Esophagus muscularis mucosa (tissue), 3 donors: ENCODE results near the gene SPHKAP.
A peak's percentile ranks its signal among the peaks of the same experiment; 100 is the strongest.

ENCODE experiments used
- CTCF ChIP-seq, 3 experiments: fragments of 200-600 bp in 2 of 3; fragments of 450-650 bp in 1 of 3; sonication (generic) in 2 of 3; IDR thresholded peaks; one replicate each; pipeline ENCODE4 v1.5.1; 2017 to 2019; ENCODE audit warnings: antibody characterized with exemption in 3 of 3, mild to moderate bottlenecking in 2 of 3, moderate library complexity in 1 of 3
- POLR2A ChIP-seq: fragments of 450-650 bp; IDR thresholded peaks from one replicate; pipeline ENCODE4 v1.6.1; 2017; ENCODE audit warnings: antibody characterized with exemption, moderate library complexity, mild to moderate bottlenecking, low read depth

- TF ChIP-seq CTCF (IDR thresholded peaks at IDR 0.05) (peak in 2 of 3 experiments; percentile 8 to 23), POLR2A (no peak)
These were observed 132.5 kb downstream of the SPHKAP start for GRCh38 chr2:228048838-228049490.
